Body of pancreas (tissue), 4 donors: ENCODE measurements around the gene SLC17A5.

ENCODE experiments used
- CTCF ChIP-seq, 7 experiments: fragments of 450-650 bp in 4 of 7; fragments of 200-600 bp in 3 of 7; sonication (generic) in 3 of 7; IDR thresholded peaks; one replicate each; pipeline ENCODE4 v1.5.1; 2016 to 2019; ENCODE audit warnings: antibody characterized with exemption in 7 of 7
- POLR2A ChIP-seq, 3 donors: fragments of 450-650 bp; IDR thresholded peaks; one replicate each; pipeline ENCODE4 v1.6.1; 2016; ENCODE audit warnings: antibody characterized with exemption in 3 of 3, mild to moderate bottlenecking in 2 of 3

- no peak for TF ChIP-seq CTCF (IDR thresholded peaks at IDR 0.05)
- no peak for TF ChIP-seq POLR2A (IDR thresholded peaks at IDR 0.05)
Observed at GRCh38 chr6:73664701-73665100, 10.9 kb upstream of the SLC17A5 start.
